NCI-H1092 treated with DMSO at 0.1 percent for 48 hours (cell line): Measurements from ENCODE around the gene ZFHX3.

ENCODE experiments used
- DNase-seq: peaks from one replicate; lab custom pipeline; 2025; lab: John Stamatoyannopoulos, UW

The ZFHX3 gene

GRCh38 chr16:72950669-72951068, 97.3 kb downstream of the ZFHX3 start:
- DNase-seq, result no peak

GRCh38 chr16:72948238-72948829, 99.6 kb downstream of the ZFHX3 start:
- DNase-seq, result no peak

GRCh38 chr16:72947379-72948237, 100.3 kb downstream of the ZFHX3 start:
- DNase-seq, result no peak

GRCh38 chr16:72946474-72947194, 101.3 kb downstream of the ZFHX3 start:
- no peak for DNase-seq

GRCh38 chr16:72946063-72946462, 101.9 kb downstream of the ZFHX3 start:
- no peak for DNase-seq

- no peak for DNase-seq
These were observed 102.3 kb downstream of the ZFHX3 start for GRCh38 chr16:72945611-72946010.

- DNase-seq, result no peak
These were observed 103.0 kb downstream of the ZFHX3 start for GRCh38 chr16:72944757-72945485.

DNA sequence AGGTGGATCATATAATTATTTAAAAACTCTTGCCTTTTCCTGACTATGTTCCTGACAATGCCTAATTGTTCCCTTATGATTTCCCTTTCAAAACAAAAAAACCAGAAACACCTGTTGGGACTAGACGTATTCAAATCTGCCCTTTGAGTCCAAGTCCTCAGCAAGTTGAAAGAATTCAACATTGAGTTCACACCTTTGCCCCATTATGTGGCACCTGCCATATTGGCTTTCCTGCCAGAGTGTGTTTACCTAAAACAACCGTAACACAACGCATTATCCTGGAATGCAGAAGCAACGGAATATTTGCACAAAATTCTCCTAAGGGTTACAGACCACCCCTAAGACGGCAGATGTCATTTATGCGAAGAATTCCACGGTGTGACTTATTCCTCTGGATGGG, 105.9 kb downstream of the ZFHX3 start:
- DNase-seq, result no peak

GRCh38 chr16:72940886-72941285, 107.0 kb downstream of the ZFHX3 start:
- no peak for DNase-seq

- DNase-seq, result no peak
These were observed 108.7 kb downstream of the ZFHX3 start for GRCh38 chr16:72939247-72939646.

GRCh38 chr16:72938795-72939164, 109.1 kb downstream of the ZFHX3 start:
- DNase-seq, result no peak

- DNase-seq, result no peak
These were observed 109.8 kb downstream of the ZFHX3 start for GRCh38 chr16:72937916-72938794.

GRCh38 chr16:72937360-72937759, 110.6 kb downstream of the ZFHX3 start:
- no peak for DNase-seq

GRCh38 chr16:72936408-72936807, 111.5 kb downstream of the ZFHX3 start:
- DNase-seq, result no peak

DNA sequence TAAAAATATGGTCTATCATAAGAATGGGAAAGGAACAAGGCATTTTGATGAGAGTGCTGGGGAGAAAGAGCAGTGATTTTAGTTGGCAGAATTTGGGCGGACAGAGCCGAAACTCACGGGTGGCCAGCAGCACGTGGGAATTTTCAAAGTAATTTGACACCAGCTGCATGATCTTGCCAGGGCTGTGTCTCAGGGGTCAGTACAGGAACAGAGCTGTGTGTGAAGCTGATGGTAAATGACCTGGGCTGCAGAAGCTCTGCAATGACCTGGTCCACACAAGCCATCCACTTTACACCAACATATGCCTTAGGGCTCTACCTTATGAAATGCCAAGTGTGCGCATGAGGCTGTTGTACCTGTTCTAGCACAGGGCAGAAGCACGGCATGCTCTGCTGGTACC, 112.0 kb downstream of the ZFHX3 start:
- no peak for DNase-seq

GRCh38 chr16:72934636-72935403, 113.1 kb downstream of the ZFHX3 start:
- no peak for DNase-seq

DNA sequence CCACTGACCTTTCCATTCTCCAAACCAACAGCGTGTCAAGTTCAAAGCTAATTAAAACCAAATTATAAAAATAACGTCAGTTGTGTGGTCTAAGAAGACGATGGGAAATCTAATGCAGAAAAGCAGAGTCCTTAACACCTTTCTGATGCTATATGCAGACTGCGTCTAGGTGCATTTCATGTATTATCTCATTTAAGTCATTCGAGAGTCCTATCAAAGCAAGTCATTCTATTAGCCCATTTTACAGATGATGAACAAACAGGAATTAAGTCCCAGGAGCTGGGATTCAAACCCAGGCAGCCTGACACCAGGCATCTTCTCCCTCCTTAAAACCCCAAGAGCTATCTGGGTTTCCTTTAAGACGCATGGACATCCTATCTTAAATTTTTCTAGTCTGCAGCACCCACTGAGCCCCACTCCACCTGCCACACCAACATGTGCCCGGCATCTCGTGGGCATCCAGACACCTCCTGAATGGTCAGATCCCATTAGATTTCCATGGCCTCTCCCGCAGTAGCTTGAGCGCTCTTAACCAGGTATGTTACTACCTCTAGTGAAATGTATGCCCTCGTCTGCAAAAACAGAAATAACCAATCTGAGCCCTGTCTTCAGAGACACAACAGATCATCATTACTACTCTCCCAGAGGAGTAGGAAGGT, 115.1 kb downstream of the ZFHX3 start:
- DNase-seq, result no peak

DNA sequence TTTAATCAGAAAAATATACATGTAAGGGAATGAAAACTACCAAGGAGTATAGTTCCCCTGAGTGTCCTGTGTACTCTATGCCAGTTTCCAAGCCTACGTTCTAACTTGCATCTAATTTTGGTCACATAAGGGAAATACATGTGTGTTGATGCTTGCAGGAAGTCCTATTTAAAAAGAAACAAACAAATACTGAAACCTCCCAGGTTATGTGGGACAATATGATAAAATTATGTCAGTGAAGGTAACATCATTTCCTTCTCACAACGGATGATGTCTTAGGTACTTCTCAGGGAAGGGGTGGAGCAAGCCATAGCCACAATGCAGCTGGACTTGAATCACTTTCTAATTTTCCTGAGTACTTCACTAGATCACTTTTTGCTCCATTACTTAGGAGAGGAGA, 115.9 kb downstream of the ZFHX3 start:
- DNase-seq, result no peak

- no peak for DNase-seq
These were observed 117.5 kb downstream of the ZFHX3 start for GRCh38 chr16:72930396-72930795.
